ENCODE data around the gene CACNA1A. TPM values are rescaled to one million over a fixed set of nuclear protein-coding genes. Genes with fewer than 3 reads are reported as not detected.

The CACNA1A gene
- total RNA-seq, 1 donor from 2014 or later = 16.5 TPM

DNA sequence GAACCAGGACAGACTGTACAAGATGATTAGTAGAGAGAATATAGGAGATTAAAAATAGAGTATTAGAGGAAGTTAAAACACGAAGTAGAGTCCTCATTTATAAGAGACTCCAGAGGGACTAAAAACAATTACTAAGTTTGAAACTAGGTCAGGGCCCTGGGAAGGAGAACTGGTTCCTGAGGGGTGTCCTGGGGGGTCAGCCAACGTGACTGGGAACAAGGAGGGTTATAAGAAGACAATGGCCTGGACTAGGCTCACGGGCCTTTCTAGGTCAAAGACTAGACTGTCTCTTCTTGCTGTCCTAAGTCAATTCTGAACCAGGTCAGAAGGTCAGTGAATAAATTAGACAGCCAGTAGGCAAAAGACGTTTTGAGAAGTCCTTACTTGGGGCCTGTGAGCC is 190.8 kb downstream of the CACNA1A start:
- no peak for DNase-seq (ENCODE audit: low spot score)
- no peaks in the 10 kb centered on the region for H4K20me1 ChIP-seq (ENCODE audit: low read depth)
- H3K9me3 ChIP-seq (ENCODE audit: low read depth) = no peaks in the 10 kb centered on the region
- H3K9ac ChIP-seq = no peak overlapping the region
- no peaks in the 10 kb centered on the region for H3K4me1 ChIP-seq
- H3K36me3 ChIP-seq = peaks cover 4% of the 10 kb centered on the region
- Mint-ChIP-seq H3K36me3 (peaks cover 5% of the 10 kb centered on the region), H3K4me3 (no peak overlapping the region), H3K9me3 (peaks cover 11% of the 10 kb centered on the region), H3K4me1 (peaks cover 4% of the 10 kb centered on the region), H3K27ac (no peak overlapping the region), H3K27me3 (ENCODE audit: insufficient read depth, low read depth) (peaks cover 6% of the 10 kb centered on the region)
- TF ChIP-seq EZH2 (IDR thresholded peaks at IDR 0.05) (no peak), EZH2phosphoT487 (IDR thresholded peaks at IDR 0.05) (no peak)
- TF ChIP-seq, protein P1, sequence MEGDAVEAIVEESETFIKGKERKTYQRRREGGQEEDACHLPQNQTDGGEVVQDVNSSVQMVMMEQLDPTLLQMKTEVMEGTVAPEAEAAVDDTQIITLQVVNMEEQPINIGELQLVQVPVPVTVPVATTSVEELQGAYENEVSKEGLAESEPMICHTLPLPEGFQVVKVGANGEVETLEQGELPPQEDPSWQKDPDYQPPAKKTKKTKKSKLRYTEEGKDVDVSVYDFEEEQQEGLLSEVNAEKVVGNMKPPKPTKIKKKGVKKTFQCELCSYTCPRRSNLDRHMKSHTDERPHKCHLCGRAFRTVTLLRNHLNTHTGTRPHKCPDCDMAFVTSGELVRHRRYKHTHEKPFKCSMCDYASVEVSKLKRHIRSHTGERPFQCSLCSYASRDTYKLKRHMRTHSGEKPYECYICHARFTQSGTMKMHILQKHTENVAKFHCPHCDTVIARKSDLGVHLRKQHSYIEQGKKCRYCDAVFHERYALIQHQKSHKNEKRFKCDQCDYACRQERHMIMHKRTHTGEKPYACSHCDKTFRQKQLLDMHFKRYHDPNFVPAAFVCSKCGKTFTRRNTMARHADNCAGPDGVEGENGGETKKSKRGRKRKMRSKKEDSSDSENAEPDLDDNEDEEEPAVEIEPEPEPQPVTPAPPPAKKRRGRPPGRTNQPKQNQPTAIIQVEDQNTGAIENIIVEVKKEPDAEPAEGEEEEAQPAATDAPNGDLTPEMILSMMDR (IDR thresholded peaks at IDR 0.05) = no peak
- H3K27me3 ChIP-seq = no peaks in the 10 kb centered on the region
- H3K4me2 ChIP-seq = no peak overlapping the region
- no peaks in the 10 kb centered on the region for H3F3A ChIP-seq (ENCODE audit: low read depth)
- H3K79me2 ChIP-seq (ENCODE audit: low read depth) = no peaks in the 10 kb centered on the region
- H3K4me3 ChIP-seq = no peak overlapping the region
- no peak overlapping the region for H2AFZ ChIP-seq (replicated peaks)
- H3K27ac ChIP-seq = no peak overlapping the region

DNA sequence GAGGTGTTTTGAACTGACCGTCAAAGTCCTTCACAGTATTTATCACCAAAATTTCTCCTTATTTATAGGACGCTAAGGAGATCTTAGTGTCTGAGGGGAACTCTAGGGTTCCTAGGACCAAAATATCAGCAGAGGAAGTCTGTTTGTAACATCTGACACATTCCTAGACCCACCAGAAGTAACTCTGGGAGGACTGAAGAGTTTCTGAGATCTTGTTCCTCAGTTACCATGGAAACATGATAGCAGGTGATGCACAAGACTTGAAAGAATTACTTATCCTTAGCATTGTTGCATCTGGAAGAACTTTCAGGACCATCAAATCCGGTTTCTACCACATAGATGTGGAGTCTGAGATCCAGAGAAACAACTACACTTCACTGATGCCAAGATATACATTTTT is 191.5 kb downstream of the CACNA1A start:
- Histone ChIP-seq H3K27me3 (no peaks in the 10 kb centered on the region), H3K36me3 (peaks cover 4% of the 10 kb centered on the region), H3K4me3 (no peak overlapping the region), H2AFZ (replicated peaks) (no peak overlapping the region), H3K4me2 (no peak overlapping the region), H3F3A (ENCODE audit: low read depth) (no peaks in the 10 kb centered on the region), H3K9ac (no peak overlapping the region), H4K20me1 (ENCODE audit: low read depth) (no peaks in the 10 kb centered on the region), H3K79me2 (ENCODE audit: low read depth) (no peaks in the 10 kb centered on the region), H3K4me1 (no peaks in the 10 kb centered on the region), H3K9me3 (ENCODE audit: low read depth) (no peaks in the 10 kb centered on the region), H3K27ac (no peak overlapping the region)
- Mint-ChIP-seq H3K4me1 (peaks cover 4% of the 10 kb centered on the region), H3K9me3 (peaks cover 11% of the 10 kb centered on the region), H3K4me3 (no peak overlapping the region), H3K27ac (no peak overlapping the region), H3K27me3 (ENCODE audit: insufficient read depth, low read depth) (peaks cover 6% of the 10 kb centered on the region), H3K36me3 (peaks cover 5% of the 10 kb centered on the region)
- DNase-seq (ENCODE audit: low spot score) = no peak
- TF ChIP-seq, protein P1 (IDR thresholded peaks at IDR 0.05) = no peak
- no peak for TF ChIP-seq EZH2 (IDR thresholded peaks at IDR 0.05)
- TF ChIP-seq EZH2phosphoT487 (IDR thresholded peaks at IDR 0.05) = no peak

- Mint-ChIP-seq H3K27me3 (ENCODE audit: insufficient read depth, low read depth) (peaks cover 6% of the 10 kb centered on the region), H3K4me3 (no peak overlapping the region), H3K4me1 (peaks cover 4% of the 10 kb centered on the region), H3K36me3 (peaks cover 5% of the 10 kb centered on the region), H3K27ac (no peak overlapping the region), H3K9me3 (peaks cover 11% of the 10 kb centered on the region)
- H3K27me3 ChIP-seq = no peaks in the 10 kb centered on the region
- H3K36me3 ChIP-seq = peaks cover 4% of the 10 kb centered on the region
- H3K9me3 ChIP-seq (ENCODE audit: low read depth) = no peaks in the 10 kb centered on the region
- no peak overlapping the region for H3K9ac ChIP-seq
- H3F3A ChIP-seq (ENCODE audit: low read depth) = no peaks in the 10 kb centered on the region
- no peak overlapping the region for H3K4me3 ChIP-seq
- no peaks in the 10 kb centered on the region for H4K20me1 ChIP-seq (ENCODE audit: low read depth)
- no peaks in the 10 kb centered on the region for H3K4me1 ChIP-seq
- no peak overlapping the region for H3K27ac ChIP-seq
- H3K79me2 ChIP-seq (ENCODE audit: low read depth) = no peaks in the 10 kb centered on the region
- H3K4me2 ChIP-seq = no peak overlapping the region
- TF ChIP-seq EZH2phosphoT487 (IDR thresholded peaks at IDR 0.05) (no peak), EZH2 (IDR thresholded peaks at IDR 0.05) (no peak)
- TF ChIP-seq, protein P1 (IDR thresholded peaks at IDR 0.05) = no peak
- H2AFZ ChIP-seq (replicated peaks) = no peak overlapping the region
- DNase-seq (ENCODE audit: low spot score) = no peak
Measured at GRCh38 chr19:13313875-13314274, 192.4 kb downstream of the CACNA1A start.

All from neural progenitor cell (in vitro differentiated cells).